HG03039 (cell line): ENCODE measurements around the gene FEZF1.
"Not testable (repeated sequence)": the region's sequence is repeated elsewhere in the genome, so short reads cannot be mapped to it uniquely, and the experiment has no call there.

Experiments
- ATAC-seq: cut with Tn5 transposase; IDR thresholded peaks from one replicate; pipeline ENCODE4 v1.9.1; 2021; ENCODE audit warnings: mild to moderate bottlenecking, moderate library complexity; ENCODE audit not compliant: unreplicated experiment

Gene FEZF1

GRCh38 chr7:122309421-122309820 is 4.9 kb upstream of the FEZF1 start:
- ATAC-seq, result no peak

GRCh38 chr7:122307228-122307621 is 2.7 kb upstream of the FEZF1 start:
- ATAC-seq, result no peak

- no peak for ATAC-seq
Measured at GRCh38 chr7:122306320-122307227, 2.0 kb upstream of the FEZF1 start.

- no peak for ATAC-seq
Measured at GRCh38 chr7:122305475-122306319, 1.1 kb upstream of the FEZF1 start.

GRCh38 chr7:122304996-122305421 is 459 bp upstream of the FEZF1 start:
- no peak for ATAC-seq

- no peak for ATAC-seq
Measured at GRCh38 chr7:122303531-122304318, 825 bp downstream of the FEZF1 start.

- no peak for ATAC-seq
Measured at GRCh38 chr7:122302761-122303530, 1.6 kb downstream of the FEZF1 start.

GRCh38 chr7:122301858-122302760 is 2.4 kb downstream of the FEZF1 start:
- ATAC-seq, result no peak

- ATAC-seq, result no peak
Measured at GRCh38 chr7:122300956-122301833, 3.4 kb downstream of the FEZF1 start.

- no peak for ATAC-seq
Measured at GRCh38 chr7:122300211-122300932, 4.2 kb downstream of the FEZF1 start.

GRCh38 chr7:122299624-122300210 is 4.8 kb downstream of the FEZF1 start:
- ATAC-seq, result no peak

- no peak for ATAC-seq
Measured at GRCh38 chr7:122298618-122299017, 5.9 kb downstream of the FEZF1 start.

GRCh38 chr7:122298131-122298530 is 6.4 kb downstream of the FEZF1 start:
- ATAC-seq, result no peak

- no peak for ATAC-seq
Measured at GRCh38 chr7:122291189-122291588, 13.4 kb downstream of the FEZF1 start.

- no peak for ATAC-seq
Measured at GRCh38 chr7:122290476-122290875, 14.1 kb downstream of the FEZF1 start.

GRCh38 chr7:122289426-122289825 is 15.1 kb downstream of the FEZF1 start:
- ATAC-seq, result no peak

GRCh38 chr7:122284608-122285007 is 19.9 kb downstream of the FEZF1 start:
- not testable (repeated sequence) for ATAC-seq
